Measurements from ENCODE around the gene RHOA.

Gene RHOA

DNA sequence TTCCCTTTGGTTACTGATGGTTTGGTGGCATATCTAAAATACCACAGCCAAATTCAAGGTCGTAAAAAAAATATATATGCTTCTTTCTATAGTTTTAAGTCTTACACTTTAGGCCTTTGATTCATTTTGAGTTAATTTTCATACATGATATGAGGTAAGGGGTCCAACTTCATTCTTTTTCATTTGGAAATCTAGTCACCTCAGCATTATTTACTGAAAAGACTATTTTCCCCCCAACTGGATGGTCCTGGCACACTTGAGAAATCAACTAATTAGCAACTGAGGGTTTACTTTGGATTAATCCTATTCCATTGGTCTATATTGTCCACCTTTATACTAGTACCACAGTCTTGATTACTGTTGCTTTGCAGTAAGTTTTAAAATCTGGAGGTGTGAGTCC lies 26.2 kb downstream of the RHOA start:
- CTCF ChIA-PET: no interaction called here
- Histone ChIP-seq H3K36me3 (ENCODE audit: control insufficient read depth in 2 of 2, insufficient read depth in 1 of 2, low read length in 2 of 2) (peaks cover 0 to 3% of the 10 kb centered on the region in 2 experiments; a peak in 2 of 3 replicates), H3K4me1 (ENCODE audit: control insufficient read depth, insufficient read depth, low read length) (no peaks in the 10 kb centered on the region), H3K4me3 (ENCODE audit: low read depth, low read length) (no peak overlapping the region), H3K9me3 (ENCODE audit: control insufficient read depth, insufficient read depth, low read depth, low read length) (no peaks in the 10 kb centered on the region), H3K27ac (ENCODE audit: extremely low read depth, low read depth, low read length) (no peak overlapping the region)
- TF ChIP-seq, protein P1, sequence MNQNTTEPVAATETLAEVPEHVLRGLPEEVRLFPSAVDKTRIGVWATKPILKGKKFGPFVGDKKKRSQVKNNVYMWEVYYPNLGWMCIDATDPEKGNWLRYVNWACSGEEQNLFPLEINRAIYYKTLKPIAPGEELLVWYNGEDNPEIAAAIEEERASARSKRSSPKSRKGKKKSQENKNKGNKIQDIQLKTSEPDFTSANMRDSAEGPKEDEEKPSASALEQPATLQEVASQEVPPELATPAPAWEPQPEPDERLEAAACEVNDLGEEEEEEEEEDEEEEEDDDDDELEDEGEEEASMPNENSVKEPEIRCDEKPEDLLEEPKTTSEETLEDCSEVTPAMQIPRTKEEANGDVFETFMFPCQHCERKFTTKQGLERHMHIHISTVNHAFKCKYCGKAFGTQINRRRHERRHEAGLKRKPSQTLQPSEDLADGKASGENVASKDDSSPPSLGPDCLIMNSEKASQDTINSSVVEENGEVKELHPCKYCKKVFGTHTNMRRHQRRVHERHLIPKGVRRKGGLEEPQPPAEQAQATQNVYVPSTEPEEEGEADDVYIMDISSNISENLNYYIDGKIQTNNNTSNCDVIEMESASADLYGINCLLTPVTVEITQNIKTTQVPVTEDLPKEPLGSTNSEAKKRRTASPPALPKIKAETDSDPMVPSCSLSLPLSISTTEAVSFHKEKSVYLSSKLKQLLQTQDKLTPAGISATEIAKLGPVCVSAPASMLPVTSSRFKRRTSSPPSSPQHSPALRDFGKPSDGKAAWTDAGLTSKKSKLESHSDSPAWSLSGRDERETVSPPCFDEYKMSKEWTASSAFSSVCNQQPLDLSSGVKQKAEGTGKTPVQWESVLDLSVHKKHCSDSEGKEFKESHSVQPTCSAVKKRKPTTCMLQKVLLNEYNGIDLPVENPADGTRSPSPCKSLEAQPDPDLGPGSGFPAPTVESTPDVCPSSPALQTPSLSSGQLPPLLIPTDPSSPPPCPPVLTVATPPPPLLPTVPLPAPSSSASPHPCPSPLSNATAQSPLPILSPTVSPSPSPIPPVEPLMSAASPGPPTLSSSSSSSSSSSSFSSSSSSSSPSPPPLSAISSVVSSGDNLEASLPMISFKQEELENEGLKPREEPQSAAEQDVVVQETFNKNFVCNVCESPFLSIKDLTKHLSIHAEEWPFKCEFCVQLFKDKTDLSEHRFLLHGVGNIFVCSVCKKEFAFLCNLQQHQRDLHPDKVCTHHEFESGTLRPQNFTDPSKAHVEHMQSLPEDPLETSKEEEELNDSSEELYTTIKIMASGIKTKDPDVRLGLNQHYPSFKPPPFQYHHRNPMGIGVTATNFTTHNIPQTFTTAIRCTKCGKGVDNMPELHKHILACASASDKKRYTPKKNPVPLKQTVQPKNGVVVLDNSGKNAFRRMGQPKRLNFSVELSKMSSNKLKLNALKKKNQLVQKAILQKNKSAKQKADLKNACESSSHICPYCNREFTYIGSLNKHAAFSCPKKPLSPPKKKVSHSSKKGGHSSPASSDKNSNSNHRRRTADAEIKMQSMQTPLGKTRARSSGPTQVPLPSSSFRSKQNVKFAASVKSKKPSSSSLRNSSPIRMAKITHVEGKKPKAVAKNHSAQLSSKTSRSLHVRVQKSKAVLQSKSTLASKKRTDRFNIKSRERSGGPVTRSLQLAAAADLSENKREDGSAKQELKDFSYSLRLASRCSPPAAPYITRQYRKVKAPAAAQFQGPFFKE (tag by site-specific recombination; IDR thresholded peaks at IDR 0.05; ENCODE audit: borderline replicate concordance): no peak
- TF ChIP-seq ZNF214 (tag by site-specific recombination; IDR thresholded peaks at IDR 0.05; ENCODE audit: borderline replicate concordance) (no peak), ZNF16 (tag by site-specific recombination; IDR thresholded peaks at IDR 0.05; ENCODE audit: low read depth) (no peak), GLIS2 (tag by site-specific recombination; IDR thresholded peaks at IDR 0.05) (no peak), ZNF658 (tag by site-specific recombination; IDR thresholded peaks at IDR 0.05) (no peak), WT1 (tag by site-specific recombination; IDR thresholded peaks at IDR 0.05) (no peak), ZSCAN30 (tag by site-specific recombination; IDR thresholded peaks at IDR 0.05) (no peak), ZBTB17 (tag by site-specific recombination; IDR thresholded peaks at IDR 0.05) (no peak), ZNF24 (tag by site-specific recombination; IDR thresholded peaks at IDR 0.05) (no peak), ZNF266 (tag by site-specific recombination; IDR thresholded peaks at IDR 0.05; ENCODE audit: low read depth) (no peak), ZNF654 (tag by site-specific recombination; IDR thresholded peaks at IDR 0.05; ENCODE audit: low read depth) (no peak), KLF7 (tag by site-specific recombination; IDR thresholded peaks at IDR 0.05; ENCODE audit: borderline replicate concordance) (no peak), ZSCAN16 (tag by site-specific recombination; IDR thresholded peaks at IDR 0.05) (no peak), ZNF354C (tag by site-specific recombination; IDR thresholded peaks at IDR 0.05; ENCODE audit: borderline replicate concordance, low read depth) (no peak), ZNF404 (tag by site-specific recombination; IDR thresholded peaks at IDR 0.05) (no peak), ZNF121 (tag by site-specific recombination; IDR thresholded peaks at IDR 0.05) (no peak), ZNF747 (tag by site-specific recombination; IDR thresholded peaks at IDR 0.05) (no peak)
- TF ChIP-seq, protein P2, sequence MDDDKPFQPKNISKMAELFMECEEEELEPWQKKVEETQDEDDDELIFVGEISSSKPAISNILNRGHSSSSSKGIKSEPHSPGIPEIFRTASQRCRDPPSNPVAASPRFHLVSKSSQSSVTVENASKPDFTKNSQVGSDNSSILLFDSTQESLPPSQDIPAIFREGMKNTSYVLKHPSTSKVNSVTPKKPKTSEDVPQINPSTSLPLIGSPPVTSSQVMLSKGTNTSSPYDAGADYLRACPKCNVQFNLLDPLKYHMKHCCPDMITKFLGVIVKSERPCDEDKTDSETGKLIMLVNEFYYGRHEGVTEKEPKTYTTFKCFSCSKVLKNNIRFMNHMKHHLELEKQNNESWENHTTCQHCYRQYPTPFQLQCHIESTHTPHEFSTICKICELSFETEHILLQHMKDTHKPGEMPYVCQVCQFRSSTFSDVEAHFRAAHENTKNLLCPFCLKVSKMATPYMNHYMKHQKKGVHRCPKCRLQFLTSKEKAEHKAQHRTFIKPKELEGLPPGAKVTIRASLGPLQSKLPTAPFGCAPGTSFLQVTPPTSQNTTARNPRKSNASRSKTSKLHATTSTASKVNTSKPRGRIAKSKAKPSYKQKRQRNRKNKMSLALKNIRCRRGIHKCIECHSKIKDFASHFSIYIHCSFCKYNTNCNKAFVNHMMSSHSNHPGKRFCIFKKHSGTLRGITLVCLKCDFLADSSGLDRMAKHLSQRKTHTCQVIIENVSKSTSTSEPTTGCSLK (tag by site-specific recombination; IDR thresholded peaks at IDR 0.05): no peak
- TF ChIP-seq, protein P3, sequence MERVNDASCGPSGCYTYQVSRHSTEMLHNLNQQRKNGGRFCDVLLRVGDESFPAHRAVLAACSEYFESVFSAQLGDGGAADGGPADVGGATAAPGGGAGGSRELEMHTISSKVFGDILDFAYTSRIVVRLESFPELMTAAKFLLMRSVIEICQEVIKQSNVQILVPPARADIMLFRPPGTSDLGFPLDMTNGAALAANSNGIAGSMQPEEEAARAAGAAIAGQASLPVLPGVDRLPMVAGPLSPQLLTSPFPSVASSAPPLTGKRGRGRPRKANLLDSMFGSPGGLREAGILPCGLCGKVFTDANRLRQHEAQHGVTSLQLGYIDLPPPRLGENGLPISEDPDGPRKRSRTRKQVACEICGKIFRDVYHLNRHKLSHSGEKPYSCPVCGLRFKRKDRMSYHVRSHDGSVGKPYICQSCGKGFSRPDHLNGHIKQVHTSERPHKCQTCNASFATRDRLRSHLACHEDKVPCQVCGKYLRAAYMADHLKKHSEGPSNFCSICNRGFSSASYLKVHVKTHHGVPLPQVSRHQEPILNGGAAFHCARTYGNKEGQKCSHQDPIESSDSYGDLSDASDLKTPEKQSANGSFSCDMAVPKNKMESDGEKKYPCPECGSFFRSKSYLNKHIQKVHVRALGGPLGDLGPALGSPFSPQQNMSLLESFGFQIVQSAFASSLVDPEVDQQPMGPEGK (tag by site-specific recombination; IDR thresholded peaks at IDR 0.05): no peak
- TF ChIP-seq, protein P4, sequence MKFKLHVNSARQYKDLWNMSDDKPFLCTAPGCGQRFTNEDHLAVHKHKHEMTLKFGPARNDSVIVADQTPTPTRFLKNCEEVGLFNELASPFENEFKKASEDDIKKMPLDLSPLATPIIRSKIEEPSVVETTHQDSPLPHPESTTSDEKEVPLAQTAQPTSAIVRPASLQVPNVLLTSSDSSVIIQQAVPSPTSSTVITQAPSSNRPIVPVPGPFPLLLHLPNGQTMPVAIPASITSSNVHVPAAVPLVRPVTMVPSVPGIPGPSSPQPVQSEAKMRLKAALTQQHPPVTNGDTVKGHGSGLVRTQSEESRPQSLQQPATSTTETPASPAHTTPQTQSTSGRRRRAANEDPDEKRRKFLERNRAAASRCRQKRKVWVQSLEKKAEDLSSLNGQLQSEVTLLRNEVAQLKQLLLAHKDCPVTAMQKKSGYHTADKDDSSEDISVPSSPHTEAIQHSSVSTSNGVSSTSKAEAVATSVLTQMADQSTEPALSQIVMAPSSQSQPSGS (tag by site-specific recombination; IDR thresholded peaks at IDR 0.05; ENCODE audit: low read depth): no peak
- POLR2A ChIA-PET: no interaction called here

Measured in HEK293 (cell line).